B cell (primary cell): ENCODE measurements around the gene MDC1. TPM values are rescaled to one million over a fixed set of nuclear protein-coding genes. Genes with fewer than 3 reads are reported as not detected.

Experiments
- ATAC-seq: fragments of 200-7000 bp; cut with Tn5 transposase; one replicate; pipeline ENCODE4 v1.10.0; 2021; ENCODE audit warnings: low read depth, mild to moderate bottlenecking, moderate number of reproducible peaks, moderate library complexity
- CTCF ChIA-PET: fragments of 350-600 bp; sonication (Branson Sonifier 250); formaldehyde crosslinking; loops from one replicate; lab custom pipeline; 2021; ENCODE audit warnings: antibody characterized with exemption, inconsistent platforms; lab: Charles Lee
- POLR2A ChIA-PET: fragments of 350-600 bp; sonication (Branson Sonifier 250); formaldehyde crosslinking; loops from one replicate; lab custom pipeline; 2021; ENCODE audit warnings: antibody characterized with exemption; lab: Charles Lee
- DNase-seq: peaks from one replicate; pipeline ENCODE4 v3.0.0; 2013
- H2AFZ ChIP-seq: 2 replicates; pipeline ENCODE4 v1.6.1; 2012; ENCODE audit warnings: mild to moderate bottlenecking, low read depth, low read length; ENCODE audit not compliant: insufficient read depth, poor library complexity, severe bottlenecking
- H3K27ac ChIP-seq, 2 donors: 1 replicate in 1 of 2; 2 replicates in 1 of 2; pipeline ENCODE4 v1.5.1; 2012 to 2013; ENCODE audit warnings: low read length in 2 of 2, mild to moderate bottlenecking in 2 of 2, moderate library complexity in 1 of 2
- H3K27me3 ChIP-seq, 4 experiments: fragments of 200-600 bp in 1 of 4; sonication (generic) in 1 of 4; replicated peaks in 1 of 4; 1 replicate in 2 of 4; 2 replicates in 2 of 4; pipeline versions ENCODE4 v1.6.1 to v1.7.0; 2013 to 2016; ENCODE audit warnings: low read length in 3 of 4, mild to moderate bottlenecking in 2 of 4, mixed read lengths in 1 of 4, moderate library complexity in 1 of 4; ENCODE audit not compliant: insufficient read depth in 4 of 4, control insufficient read depth in 3 of 4; ENCODE audit errors: control extremely low read depth in 1 of 4
- H3K36me3 ChIP-seq, 2 experiments: replicated peaks in 1 of 2; 1 replicate in 1 of 2; 2 replicates in 1 of 2; pipeline versions ENCODE4 v1.6.1 to v1.7.1; 2013; ENCODE audit warnings: low read length in 1 of 2; ENCODE audit not compliant: insufficient read depth in 2 of 2, control insufficient read depth in 1 of 2; ENCODE audit errors: control extremely low read depth in 1 of 2, extremely low read depth in 1 of 2
- H3K4me1 ChIP-seq, 2 donors: fragments of 200-600 bp in 1 of 2; sonication (generic) in 1 of 2; 1 replicate in 1 of 2; 2 replicates in 1 of 2; pipeline versions ENCODE4 v1.5.1 to v1.6.1; 2013 to 2017; ENCODE audit warnings: low read length in 2 of 2; ENCODE audit not compliant: control insufficient read depth in 2 of 2, insufficient read depth in 2 of 2
- H3K4me2 ChIP-seq: replicated peaks from 2 replicates; pipeline ENCODE3; 2012; ENCODE audit warnings: mild to moderate bottlenecking, low read depth, low read length; ENCODE audit not compliant: poor library complexity, severe bottlenecking
- H3K4me3 ChIP-seq, 5 experiments: fragments of 200-600 bp in 1 of 5; sonication (generic) in 1 of 5; 1 replicate in 3 of 5; 2 replicates in 2 of 5; pipeline versions ENCODE4 v1.5.1 to v1.7.0; 2011 to 2016; ENCODE audit warnings: low read length in 4 of 5, mild to moderate bottlenecking in 4 of 5, low read depth in 2 of 5, control low read depth in 1 of 5, moderate library complexity in 1 of 5; ENCODE audit not compliant: insufficient read depth in 1 of 5; ENCODE audit errors: control extremely low read depth in 1 of 5, extremely low read depth in 1 of 5
- H3K79me2 ChIP-seq: fragments of 200-600 bp; sonication (generic); one replicate; pipeline ENCODE4 v1.6.0; 2016; ENCODE audit warnings: low read length; ENCODE audit not compliant: control insufficient read depth, insufficient read depth
- H3K9ac ChIP-seq: fragments of 200-600 bp; sonication (generic); 2 replicates; pipeline ENCODE4 v1.6.1; 2017; ENCODE audit warnings: mild to moderate bottlenecking, low read length, moderate library complexity
- H3K9me3 ChIP-seq, 3 donors: one replicate each; pipeline versions ENCODE4 v1.6.1 to v1.7.1; 2013; ENCODE audit warnings: low read length in 2 of 3; ENCODE audit not compliant: control insufficient read depth in 2 of 3, insufficient read depth in 1 of 3; ENCODE audit errors: control extremely low read depth in 1 of 3
- H4K20me1 ChIP-seq: 2 replicates; pipeline ENCODE4 v1.6.0; 2012; ENCODE audit warnings: mild to moderate bottlenecking, low read length; ENCODE audit not compliant: insufficient read depth, control insufficient read depth, poor library complexity, severe bottlenecking
- H3K27ac Mint-ChIP-seq: one replicate; pipeline ENCODE4 v1.8.0; 2021; ENCODE audit warnings: mixed read lengths
- H3K27me3 Mint-ChIP-seq: one replicate; pipeline ENCODE4 v1.8.0; 2021; ENCODE audit warnings: mixed read lengths
- H3K4me1 Mint-ChIP-seq: one replicate; pipeline ENCODE4 v1.8.0; 2021; ENCODE audit warnings: mixed read lengths
- H3K4me3 Mint-ChIP-seq: one replicate; pipeline ENCODE4 v1.8.0; 2021; ENCODE audit warnings: mixed read lengths
- H3K9me3 Mint-ChIP-seq: one replicate; pipeline ENCODE4 v1.8.0; 2022; ENCODE audit warnings: mixed read lengths; ENCODE audit not compliant: insufficient read depth
- EZH2 ChIP-seq: IDR thresholded peaks from 2 replicates; pipeline ENCODE4 v1.6.1; 2012; ENCODE audit warnings: borderline replicate concordance, low read depth, mild to moderate bottlenecking, moderate library complexity, low read length; ENCODE audit not compliant: insufficient read depth, poor library complexity, severe bottlenecking
- WGBS: methylation state at CpG from one replicate; pipeline ENCODE4 v1.1.5; 2013; ENCODE audit warnings: missing lambda C conversion rate; ENCODE audit not compliant: insufficient coverage; 5-methylcytosine and 5-hydroxymethylcytosine counted together
- intact Hi-C: fragments of 100-400 bp; cut with micrococcal nuclease; formaldehyde crosslinking; loops from one replicate; pipeline ENCODE4 v1.10.0; 2022
- polyA plus RNA-seq: library from polyadenylated mRNA; depleted of rRNA; stranded (reverse); fragments of >200 nt; gene quantifications from 2 replicates; pipeline ENCODE4 v1.2.3, GENCODE V29; 2012
- total RNA-seq, 2 donors: library from RNA; stranded (reverse); fragments of 120-200 nt in 1 of 2; gene quantifications; 1 replicate in 1 of 2; 2 replicates in 1 of 2; pipeline versions ENCODE4 v1.2.3 to v1.2.4, GENCODE V29; 2013 to 2022
- TF ChIP-seq, protein P1 (sequence below): fragments of 200-600 bp; IDR thresholded peaks from one replicate; pipeline ENCODE4 v1.8.0; 2022; ENCODE audit warnings: antibody characterized with exemption, mild to moderate bottlenecking

Gene MDC1
- total and polyA plus RNA-seq, 2 donors (not counting 1 experiment from before 2014, with no cell fraction given), result 24.9 to 87.4 TPM

DNA sequence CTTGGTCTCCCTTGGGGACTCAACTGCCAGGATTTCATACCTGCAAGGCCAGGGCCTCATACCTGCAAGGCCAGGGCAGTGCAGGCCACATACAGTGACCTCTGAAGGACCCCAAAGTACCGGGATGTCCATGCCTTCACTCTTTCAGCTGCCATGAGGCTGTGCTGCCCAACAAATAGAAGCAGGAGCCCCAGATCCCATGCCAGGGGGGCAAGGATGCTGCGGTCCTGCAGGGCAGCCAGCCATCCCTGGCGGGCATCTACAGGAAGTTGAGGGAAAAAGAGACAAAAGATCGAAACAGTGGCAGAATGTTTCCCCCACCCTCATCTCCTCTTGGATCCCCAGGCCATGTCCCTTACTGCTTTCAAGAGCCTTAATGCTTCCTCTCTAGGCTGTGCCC is 27.1 kb downstream of the MDC1 start:
- Mint-ChIP-seq H3K4me3 (peak overlapping the region; percentile 97), H3K4me1 (peaks cover 58% of the 10 kb centered on the region), H3K27ac (peak overlapping the region; percentile 99), H3K27me3 (no peaks in the 10 kb centered on the region), H3K9me3 (no peaks in the 10 kb centered on the region)
- H4K20me1 ChIP-seq, result peaks cover 26% of the 10 kb centered on the region
- peak overlapping the region; percentile 93 to 97 for H3K27ac ChIP-seq
- intact Hi-C loops, result loop anchor here (1.0 kb wide), 1 partner anchor 8 kb away; no protein-coding TSS in a partner anchor
- peaks cover 30% of the 10 kb centered on the region for H3K79me2 ChIP-seq
- no peaks in the 10 kb centered on the region for H3K9me3 ChIP-seq
- POLR2A ChIA-PET, result interaction anchor here (2.9 kb wide), 1 partner anchor 27 kb away, joined by 10 read pairs; the partner anchor contains the start of gene MDC1
- no peak for TF ChIP-seq EZH2
- TF ChIP-seq, protein P1, sequence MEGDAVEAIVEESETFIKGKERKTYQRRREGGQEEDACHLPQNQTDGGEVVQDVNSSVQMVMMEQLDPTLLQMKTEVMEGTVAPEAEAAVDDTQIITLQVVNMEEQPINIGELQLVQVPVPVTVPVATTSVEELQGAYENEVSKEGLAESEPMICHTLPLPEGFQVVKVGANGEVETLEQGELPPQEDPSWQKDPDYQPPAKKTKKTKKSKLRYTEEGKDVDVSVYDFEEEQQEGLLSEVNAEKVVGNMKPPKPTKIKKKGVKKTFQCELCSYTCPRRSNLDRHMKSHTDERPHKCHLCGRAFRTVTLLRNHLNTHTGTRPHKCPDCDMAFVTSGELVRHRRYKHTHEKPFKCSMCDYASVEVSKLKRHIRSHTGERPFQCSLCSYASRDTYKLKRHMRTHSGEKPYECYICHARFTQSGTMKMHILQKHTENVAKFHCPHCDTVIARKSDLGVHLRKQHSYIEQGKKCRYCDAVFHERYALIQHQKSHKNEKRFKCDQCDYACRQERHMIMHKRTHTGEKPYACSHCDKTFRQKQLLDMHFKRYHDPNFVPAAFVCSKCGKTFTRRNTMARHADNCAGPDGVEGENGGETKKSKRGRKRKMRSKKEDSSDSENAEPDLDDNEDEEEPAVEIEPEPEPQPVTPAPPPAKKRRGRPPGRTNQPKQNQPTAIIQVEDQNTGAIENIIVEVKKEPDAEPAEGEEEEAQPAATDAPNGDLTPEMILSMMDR, result no peak
- H3K4me2 ChIP-seq, result peak overlapping the region; percentile 100
- peak; percentile 29 for DNase-seq
- peak overlapping the region; percentile 65 for H2AFZ ChIP-seq
- peaks cover 36 to 43% of the 10 kb centered on the region in 2 donors for H3K4me1 ChIP-seq
- peak overlapping the region; percentile 98 for H3K9ac ChIP-seq
- WGBS, result 35% methylated on average over 3 of the region's 4 CpGs
- ATAC-seq, result no peak
- peak overlapping the region; percentile 65 to 94 (median 79) for H3K4me3 ChIP-seq
- CTCF ChIA-PET, result interaction anchor here (1.1 to 8.9 kb wide), 5 partner anchors 10 to 145 kb away, joined by 3 to 151 read pairs (median 4); partner anchors contain the start of genes MDC1, MRPS18B and TUBB
- no peaks in the 10 kb centered on the region for H3K27me3 ChIP-seq
- H3K36me3 ChIP-seq, result peaks cover 0 to 3% of the 10 kb centered on the region in 2 experiments
